ENCODE data around the gene POLR3E. TPM values are rescaled to one million over a fixed set of nuclear protein-coding genes. Genes with fewer than 3 reads are reported as not detected.

POLR3E gene
- total RNA-seq, 4 donors from 2014 or later: 34.9 to 55.4 (median 48.3) TPM

DNA sequence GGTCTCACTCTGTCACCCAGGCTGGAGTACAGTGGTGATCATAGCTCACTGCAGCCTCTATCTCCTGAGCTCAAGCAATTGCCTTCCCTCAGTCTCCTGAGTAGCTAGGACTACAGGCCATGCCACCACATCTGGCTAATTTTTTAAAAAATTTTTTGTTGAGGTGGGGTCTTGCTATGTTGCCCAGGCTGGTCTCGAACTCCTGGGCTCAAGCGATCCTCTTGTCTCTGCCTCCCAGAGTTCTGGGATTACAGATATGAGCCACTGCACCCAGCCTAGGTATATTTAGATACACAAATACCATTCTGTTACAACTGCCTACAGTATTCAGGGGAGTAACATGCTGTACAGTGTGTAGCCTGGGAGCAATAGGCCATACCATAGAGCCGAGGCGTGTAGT is 14.3 kb downstream of the POLR3E start:
- Histone ChIP-seq H3K4me3 (no peak overlapping the region), H3K36me3 (peaks cover 0 to 100% of the 10 kb centered on the region in 2 donors), H3K4me1 (no peaks in the 10 kb centered on the region), H3K27ac (no peak overlapping the region), H3K9me3 (no peaks in the 10 kb centered on the region), H3K27me3 (no peaks in the 10 kb centered on the region)
- no peak for ATAC-seq
- WGBS, 2 donors (ENCODE audit: low coverage in 1 of 2): 90% methylated on average over 2 of the region's 4 CpGs; no CpG with 5 or more reads in 1 of the 2 donors
- TF ChIP-seq POLR2A (IDR thresholded peaks at IDR 0.05): no peak
- TF ChIP-seq, protein P1, sequence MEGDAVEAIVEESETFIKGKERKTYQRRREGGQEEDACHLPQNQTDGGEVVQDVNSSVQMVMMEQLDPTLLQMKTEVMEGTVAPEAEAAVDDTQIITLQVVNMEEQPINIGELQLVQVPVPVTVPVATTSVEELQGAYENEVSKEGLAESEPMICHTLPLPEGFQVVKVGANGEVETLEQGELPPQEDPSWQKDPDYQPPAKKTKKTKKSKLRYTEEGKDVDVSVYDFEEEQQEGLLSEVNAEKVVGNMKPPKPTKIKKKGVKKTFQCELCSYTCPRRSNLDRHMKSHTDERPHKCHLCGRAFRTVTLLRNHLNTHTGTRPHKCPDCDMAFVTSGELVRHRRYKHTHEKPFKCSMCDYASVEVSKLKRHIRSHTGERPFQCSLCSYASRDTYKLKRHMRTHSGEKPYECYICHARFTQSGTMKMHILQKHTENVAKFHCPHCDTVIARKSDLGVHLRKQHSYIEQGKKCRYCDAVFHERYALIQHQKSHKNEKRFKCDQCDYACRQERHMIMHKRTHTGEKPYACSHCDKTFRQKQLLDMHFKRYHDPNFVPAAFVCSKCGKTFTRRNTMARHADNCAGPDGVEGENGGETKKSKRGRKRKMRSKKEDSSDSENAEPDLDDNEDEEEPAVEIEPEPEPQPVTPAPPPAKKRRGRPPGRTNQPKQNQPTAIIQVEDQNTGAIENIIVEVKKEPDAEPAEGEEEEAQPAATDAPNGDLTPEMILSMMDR (IDR thresholded peaks at IDR 0.05): no peak

DNA sequence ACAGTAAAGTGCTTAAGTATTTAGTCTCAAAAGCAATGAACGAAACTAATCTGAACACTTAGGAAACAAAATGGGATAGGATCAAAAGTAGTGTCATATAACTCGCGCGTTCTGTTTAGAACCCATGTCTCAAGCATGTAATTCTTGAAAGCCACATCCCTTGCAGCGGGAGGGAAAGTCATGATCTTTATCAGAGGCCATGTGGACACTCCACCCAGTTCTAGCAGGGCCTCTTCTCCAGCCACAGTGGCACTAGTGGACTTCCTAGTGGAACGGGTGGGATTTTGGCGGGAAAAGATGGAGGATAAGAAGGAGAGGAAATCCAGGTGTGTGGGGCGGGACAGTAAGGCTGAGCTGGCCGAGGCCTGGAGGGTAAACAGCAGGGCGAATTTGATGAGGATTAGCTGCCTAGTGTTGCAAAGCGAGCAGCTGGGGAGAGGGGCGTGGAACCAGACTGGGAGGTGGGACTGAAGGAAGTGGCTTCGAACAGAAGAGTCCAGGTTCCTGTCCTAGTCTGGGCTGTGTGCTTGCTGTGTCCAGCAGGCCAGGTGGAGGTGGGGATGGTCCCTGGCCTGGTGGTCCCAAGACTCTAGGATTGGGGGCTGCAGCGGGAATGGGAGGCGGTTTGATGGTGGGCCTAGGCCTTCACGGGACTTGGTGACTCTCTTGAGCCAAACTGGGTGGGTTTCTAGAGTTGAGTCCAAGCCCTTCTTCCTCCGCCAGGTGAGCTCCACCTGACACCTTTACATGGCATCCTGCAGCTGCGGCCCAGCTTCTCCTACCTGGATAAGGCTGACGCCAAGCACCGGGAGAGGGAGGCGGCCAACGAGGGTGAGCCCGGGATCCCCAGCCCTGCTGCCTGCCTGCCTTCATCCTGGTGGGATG is 15.9 kb downstream of the POLR3E start:
- TF ChIP-seq EP300 (IDR thresholded peaks at IDR 0.05): no peak
- TF ChIP-seq, protein P1 (IDR thresholded peaks at IDR 0.05): no peak
- no peak overlapping the region for H3K4me3 ChIP-seq
- no peaks in the 10 kb centered on the region for H3K4me1 ChIP-seq
- no peak for ATAC-seq
- no peaks in the 10 kb centered on the region for H3K9me3 ChIP-seq
- H3K27me3 ChIP-seq: no peaks in the 10 kb centered on the region
- H3K27ac ChIP-seq: no peak overlapping the region
- WGBS, 2 donors (ENCODE audit: low coverage in 1 of 2): 80 to 89% methylated on average over 11 of the region's 23 CpGs
- H3K36me3 ChIP-seq: peaks cover 0 to 100% of the 10 kb centered on the region in 2 donors

DNA sequence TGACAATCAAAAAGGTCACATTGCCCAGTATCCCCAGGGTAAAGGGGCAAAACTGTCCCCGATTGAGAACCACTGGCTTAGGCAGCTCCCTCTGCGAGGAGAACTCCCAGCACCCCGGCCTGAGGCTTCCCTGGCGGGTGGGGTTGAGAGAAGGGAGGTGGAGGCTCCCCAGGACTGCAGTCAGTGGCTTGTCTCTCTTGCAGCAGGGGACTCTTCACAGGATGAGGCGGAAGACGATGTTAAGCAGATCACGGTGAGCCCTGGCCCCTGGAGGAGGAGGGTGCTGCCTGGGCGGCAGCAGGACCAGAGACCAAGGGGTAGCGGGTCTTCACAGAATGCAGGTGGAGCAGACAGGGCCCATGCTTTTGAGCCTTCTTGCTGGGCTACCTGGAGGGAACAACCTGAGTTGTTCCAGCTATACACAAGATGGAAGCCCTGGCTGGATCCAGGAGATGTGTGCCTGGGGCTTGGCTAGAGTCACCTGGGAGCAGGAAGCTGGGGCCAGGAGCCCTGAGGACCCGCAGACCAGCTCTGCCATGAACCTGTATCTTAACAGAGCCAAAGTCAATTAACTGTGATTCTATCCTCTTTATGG is 16.8 kb downstream of the POLR3E start:
- H3K4me1 ChIP-seq: no peaks in the 10 kb centered on the region
- no peak overlapping the region for H3K4me3 ChIP-seq
- peaks cover 0 to 100% of the 10 kb centered on the region in 2 donors for H3K36me3 ChIP-seq
- 100% methylated on average over 1 of the region's 10 CpGs; no CpG with 5 or more reads in 1 of the 2 donors for WGBS, 2 donors (ENCODE audit: low coverage in 1 of 2)
- H3K27me3 ChIP-seq: no peaks in the 10 kb centered on the region
- H3K27ac ChIP-seq: no peak overlapping the region
- no peak for ATAC-seq
- no peaks in the 10 kb centered on the region for H3K9me3 ChIP-seq
- TF ChIP-seq EP300 (IDR thresholded peaks at IDR 0.05) (no peak), POLR2A (IDR thresholded peaks at IDR 0.05) (no peak), POLR2AphosphoS5 (IDR thresholded peaks at IDR 0.05) (no peak)
- TF ChIP-seq, protein P1 (IDR thresholded peaks at IDR 0.05): no peak

DNA sequence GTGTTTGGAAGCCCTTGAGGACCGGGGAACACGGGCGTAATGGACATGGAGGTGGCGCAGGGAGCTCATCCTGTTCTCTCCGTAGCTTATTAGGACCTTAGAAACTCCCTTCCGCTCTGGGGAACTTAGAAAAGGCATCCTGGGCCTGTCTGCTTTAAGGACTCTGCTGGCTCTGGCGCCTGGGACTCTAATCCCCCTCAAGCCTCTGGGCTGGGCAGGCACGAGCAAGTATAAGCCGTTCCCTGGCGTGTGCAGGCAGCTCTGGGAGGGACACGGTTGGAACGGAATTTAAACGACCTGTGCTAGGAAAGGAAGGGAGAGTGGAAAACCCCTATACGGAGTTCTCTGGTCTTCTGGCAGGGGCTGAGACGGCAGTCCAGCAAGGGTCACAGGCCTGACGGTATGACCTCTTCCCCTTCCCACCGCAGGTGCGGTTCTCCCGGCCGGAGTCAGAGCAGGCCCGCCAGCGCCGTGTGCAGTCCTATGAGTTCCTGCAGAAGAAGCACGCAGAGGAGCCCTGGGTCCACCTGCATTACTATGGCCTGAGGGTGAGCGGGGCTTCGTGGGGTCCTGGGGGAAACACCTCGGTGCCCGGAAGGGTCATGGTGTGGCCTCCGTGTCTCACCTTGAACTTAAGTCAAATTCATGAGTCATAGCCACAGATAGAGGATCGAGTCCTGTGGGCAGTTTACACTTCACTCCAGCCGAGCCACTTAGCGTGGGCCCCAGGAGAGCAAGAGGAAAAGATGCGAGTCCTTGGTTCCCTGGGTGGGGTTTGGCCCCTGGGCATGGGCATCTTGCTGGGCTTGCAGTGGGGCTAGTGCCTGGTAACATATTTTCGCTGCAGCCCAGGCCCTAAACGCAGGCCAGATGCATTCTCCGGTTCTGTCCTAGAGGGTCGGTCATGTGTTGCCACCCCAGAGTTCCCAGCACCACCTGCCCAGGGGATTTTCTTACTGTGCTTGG is 17.7 kb downstream of the POLR3E start:
- Histone ChIP-seq H3K27me3 (no peaks in the 10 kb centered on the region), H3K36me3 (peaks cover 0 to 100% of the 10 kb centered on the region in 2 donors), H3K9me3 (no peaks in the 10 kb centered on the region), H3K4me3 (no peak overlapping the region), H3K4me1 (no peaks in the 10 kb centered on the region), H3K27ac (no peak overlapping the region)
- ATAC-seq: no peak
- 89 to 91% methylated on average over 9 to 28 of the region's 37 CpGs for WGBS, 2 donors (ENCODE audit: low coverage in 1 of 2)
- TF ChIP-seq, protein P1 (IDR thresholded peaks at IDR 0.05): no peak

Measured in gastroesophageal sphincter (tissue), 4 donors.